GM12892 (cell line): ENCODE results near the gene PTPN14.

Experiments used
- DNase-seq: peaks from one replicate; pipeline ENCODE4 v3.0.0; 2011; ENCODE audit not compliant: insufficient read length
- FAIRE-seq: peaks from 2 replicates; lab custom pipeline; 2011; peaks lifted over from hg19 to GRCh38; lab: Jason Lieb, UNC
- POLR2A ChIP-seq: IDR thresholded peaks from 2 replicates; pipeline ENCODE4 v1.6.1; 2011; ENCODE audit warnings: low read depth, low read length, control low read depth
- POLR2AphosphoS5 ChIP-seq: IDR thresholded peaks from 2 replicates; pipeline ENCODE4 v1.6.1; 2011; ENCODE audit warnings: low read depth, low read length, control low read depth
- TAF1 ChIP-seq: IDR thresholded peaks from 2 replicates; pipeline ENCODE4 v1.6.1; 2011; ENCODE audit warnings: low read depth, mild to moderate bottlenecking, control low read depth, low read length, borderline replicate concordance

The PTPN14 gene

DNA sequence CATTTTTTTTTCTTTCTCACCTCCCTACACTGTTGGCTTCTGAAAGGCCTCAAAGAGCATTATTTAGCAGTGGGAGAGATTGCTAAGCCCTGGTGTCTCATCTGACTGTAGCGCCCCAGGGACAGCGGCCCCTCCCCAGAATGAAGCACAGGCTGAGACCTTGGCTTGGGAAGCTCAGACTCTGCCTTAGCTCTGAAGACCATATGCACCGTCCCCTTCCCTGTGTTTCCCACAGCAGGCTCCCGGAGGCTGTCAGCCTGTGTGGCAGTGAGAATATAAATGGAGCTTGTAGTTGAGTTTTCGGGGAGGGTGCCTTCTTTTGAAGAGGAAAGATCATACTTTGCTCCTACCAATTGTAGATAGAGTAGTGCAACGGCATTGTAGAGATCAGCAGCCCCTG is 245.1 kb downstream of the PTPN14 start:
- FAIRE-seq (no peak), DNase-seq (no peak)
- TF ChIP-seq POLR2A (no peak), TAF1 (no peak), POLR2AphosphoS5 (no peak)

DNA sequence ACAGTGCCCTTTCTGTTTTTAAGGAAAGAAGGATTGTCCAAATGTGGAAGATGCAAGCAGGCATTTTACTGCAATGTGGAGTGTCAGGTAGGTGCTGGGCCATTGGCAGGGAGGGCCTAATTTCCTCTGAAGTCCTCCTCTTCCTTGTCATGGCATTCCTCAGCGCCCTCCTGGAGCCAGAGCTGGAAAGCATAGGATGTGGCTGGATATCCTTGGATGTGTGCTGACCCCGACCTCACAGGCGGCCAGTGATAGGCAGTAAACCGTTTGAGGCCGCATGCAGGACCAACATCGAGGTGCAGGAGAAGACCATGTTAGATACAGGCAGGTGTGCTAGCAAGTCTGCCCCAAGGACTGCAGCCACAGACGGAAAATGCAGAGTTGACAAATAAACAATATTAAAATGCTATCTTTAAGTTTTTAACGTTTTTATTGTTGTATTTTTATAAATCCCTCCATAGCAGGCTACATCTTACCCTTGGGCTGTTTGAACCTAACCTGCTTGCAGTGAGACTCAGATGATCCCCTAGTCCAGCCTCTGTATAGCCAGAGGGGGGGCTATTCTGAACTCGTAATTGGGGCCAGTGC is 246.1 kb downstream of the PTPN14 start:
- no peak for DNase-seq
- TF ChIP-seq POLR2AphosphoS5 (no peak), POLR2A (no peak), TAF1 (no peak)
- no peak for FAIRE-seq

DNA sequence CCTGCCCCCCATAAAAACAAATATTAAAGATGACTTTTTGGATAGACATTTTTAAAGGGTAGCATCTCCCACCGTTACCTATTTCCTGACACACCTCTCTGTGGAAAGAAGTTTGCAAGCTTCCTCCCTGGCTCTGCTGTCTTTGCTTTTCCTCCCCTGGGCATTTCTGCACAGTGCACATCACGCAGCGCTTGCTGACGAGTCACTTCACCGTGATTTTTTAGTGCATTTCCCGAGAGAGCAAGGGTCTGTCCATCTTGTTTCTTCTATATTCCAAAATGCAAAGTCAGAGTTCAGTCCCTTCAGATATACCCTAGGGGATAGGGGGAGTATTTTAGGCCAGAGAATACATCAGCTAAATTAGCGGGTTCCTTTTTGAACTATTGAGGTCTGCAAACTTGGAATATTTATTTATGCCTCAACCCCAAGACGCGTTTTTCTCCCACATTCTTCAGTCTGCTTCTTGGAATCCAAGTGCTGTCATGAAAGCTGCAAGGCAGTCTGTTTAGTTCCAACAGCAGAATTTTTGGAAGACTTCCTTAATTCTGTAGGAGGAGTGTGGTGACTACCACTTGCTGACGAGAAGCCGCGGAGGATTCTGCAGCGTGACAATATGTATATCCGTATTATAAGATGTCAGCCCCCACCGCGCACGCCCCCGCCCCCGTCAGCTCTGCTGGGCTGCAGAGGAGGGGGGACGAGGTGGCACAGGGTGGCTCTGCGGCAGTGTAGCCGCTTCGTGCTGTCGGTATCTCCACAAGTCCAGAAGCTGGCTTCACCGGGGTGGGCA is 248.1 kb downstream of the PTPN14 start:
- TF ChIP-seq TAF1 (no peak), POLR2AphosphoS5 (no peak), POLR2A (no peak)
- DNase-seq = no peak
- no peak for FAIRE-seq

DNA sequence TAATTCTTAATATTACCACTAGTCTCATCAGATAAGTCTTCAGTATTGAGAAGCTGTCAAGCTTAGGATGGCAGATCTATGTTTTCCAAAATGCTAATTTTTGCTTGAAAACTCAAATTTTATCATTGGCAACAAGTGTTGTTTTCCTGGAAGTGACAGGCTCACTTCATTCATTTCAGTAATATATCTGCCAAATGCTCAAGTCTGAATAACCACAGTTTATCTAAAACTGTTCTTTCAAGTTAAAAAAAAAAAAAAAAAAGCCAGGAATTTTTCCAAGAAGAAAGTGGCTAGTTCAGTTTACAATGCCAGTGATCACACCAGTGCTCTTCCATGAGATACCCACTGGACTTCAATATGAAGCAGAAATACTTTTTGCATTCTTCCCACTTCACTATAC is 249.9 kb downstream of the PTPN14 start:
- TF ChIP-seq TAF1 (no peak), POLR2AphosphoS5 (no peak), POLR2A (no peak)
- FAIRE-seq = no peak
- DNase-seq = no peak

DNA sequence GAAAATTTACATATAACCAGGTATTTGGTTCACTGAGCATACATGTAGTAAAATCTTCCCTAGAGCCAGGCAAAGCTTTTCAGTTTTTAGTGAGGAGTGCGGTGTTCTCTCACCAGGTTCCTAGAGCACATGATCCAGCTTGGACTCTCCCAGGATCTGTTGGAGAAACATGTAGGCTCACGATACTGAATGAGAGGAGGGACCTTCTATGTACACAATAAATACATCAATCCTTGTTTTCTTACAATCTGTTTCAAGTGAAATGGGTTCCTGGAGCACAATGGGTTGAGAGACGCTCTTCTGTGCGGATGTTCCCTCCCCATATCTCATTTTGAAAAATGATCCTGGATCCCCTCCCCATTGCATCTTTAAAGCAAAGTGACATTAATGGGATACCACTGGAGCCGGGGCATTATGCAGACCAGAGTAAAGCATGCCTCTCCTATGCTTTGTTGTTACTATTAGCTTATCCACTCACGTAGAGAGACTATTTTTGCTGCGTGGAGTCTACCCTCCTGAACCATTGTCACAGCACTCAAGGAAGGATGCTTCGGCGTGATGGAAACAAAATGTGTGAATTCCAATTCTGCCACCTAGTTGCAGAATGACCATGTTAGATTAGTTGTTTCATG is 251.1 kb downstream of the PTPN14 start:
- FAIRE-seq = no peak
- TF ChIP-seq POLR2A (no peak), TAF1 (no peak), POLR2AphosphoS5 (no peak)

More for the DNA sequence above, 251.1 kb downstream of the PTPN14 start:
- DNase-seq = no peak
